ENCODE results near the gene ELK1.

The ELK1 gene

DNA sequence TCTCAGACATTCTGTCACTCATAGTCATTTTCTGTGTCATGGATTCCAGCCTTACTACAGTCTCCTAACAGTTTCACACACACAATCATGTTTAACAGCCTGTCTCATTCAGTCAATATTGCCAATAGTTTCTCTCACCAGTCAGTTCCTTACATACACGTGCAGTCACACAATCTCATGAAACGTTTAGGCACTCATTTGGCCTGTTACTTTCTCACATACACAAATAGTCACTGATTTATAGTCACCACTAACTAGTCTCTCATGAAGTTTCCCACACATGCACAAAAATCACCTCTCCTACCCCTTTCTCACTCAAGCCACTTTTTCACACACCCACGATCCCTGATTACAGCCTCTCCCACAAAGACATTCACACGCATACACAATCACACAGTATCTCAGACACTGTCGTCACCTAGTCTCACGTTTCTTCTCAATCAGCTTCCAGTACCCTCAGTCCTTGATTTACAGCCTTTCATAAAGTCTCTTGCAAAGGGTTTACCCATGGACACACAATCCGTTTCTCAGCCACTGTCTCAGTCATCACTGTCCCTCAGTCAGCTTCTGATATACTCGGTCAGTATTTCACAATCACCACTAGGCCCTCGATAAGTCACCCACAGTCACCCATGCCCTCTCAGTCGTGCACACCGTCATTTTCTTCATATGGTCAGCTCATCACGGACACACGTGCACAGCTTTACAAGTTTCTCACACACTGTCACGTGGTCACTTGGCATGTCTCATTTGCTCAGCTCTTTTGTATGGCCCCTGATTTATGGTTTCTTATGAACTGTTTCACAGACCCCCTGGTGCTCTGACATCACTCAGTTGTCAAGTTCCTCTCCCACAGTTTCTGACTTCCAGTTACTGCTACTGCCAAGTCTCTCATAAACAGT, 16.4 kb downstream of the ELK1 start:
- CTCF ChIA-PET, result no interaction called here
- TF ChIP-seq, protein P1, sequence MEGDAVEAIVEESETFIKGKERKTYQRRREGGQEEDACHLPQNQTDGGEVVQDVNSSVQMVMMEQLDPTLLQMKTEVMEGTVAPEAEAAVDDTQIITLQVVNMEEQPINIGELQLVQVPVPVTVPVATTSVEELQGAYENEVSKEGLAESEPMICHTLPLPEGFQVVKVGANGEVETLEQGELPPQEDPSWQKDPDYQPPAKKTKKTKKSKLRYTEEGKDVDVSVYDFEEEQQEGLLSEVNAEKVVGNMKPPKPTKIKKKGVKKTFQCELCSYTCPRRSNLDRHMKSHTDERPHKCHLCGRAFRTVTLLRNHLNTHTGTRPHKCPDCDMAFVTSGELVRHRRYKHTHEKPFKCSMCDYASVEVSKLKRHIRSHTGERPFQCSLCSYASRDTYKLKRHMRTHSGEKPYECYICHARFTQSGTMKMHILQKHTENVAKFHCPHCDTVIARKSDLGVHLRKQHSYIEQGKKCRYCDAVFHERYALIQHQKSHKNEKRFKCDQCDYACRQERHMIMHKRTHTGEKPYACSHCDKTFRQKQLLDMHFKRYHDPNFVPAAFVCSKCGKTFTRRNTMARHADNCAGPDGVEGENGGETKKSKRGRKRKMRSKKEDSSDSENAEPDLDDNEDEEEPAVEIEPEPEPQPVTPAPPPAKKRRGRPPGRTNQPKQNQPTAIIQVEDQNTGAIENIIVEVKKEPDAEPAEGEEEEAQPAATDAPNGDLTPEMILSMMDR (IDR thresholded peaks at IDR 0.05; ENCODE audit: control extremely low read depth, extremely low read depth, low read depth, missing control alignments), result no peak
- POLR2A ChIA-PET, result no interaction called here
- DNase-seq (ENCODE audit: extremely low spot score), result no peak

DNA sequence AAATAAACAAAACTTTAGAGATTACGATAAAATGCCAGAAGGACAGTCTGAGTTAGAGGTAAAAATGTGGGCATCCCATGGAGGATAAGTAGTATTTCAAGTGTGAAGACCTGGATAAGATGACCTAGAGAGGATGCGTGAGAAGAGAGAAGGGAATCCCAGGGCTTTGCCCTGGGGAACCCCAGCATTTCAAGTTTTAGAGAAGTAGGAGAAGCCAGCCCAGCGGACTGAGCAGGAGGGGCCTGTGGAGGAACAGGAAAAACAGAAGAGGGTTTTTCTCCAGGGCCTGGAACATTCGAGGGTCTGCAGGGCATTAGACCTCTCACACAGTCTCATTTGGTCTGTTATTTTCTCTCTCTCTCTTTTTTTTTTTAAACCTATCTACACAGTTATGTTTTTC, 17.7 kb downstream of the ELK1 start:
- TF ChIP-seq, protein P1 (IDR thresholded peaks at IDR 0.05; ENCODE audit: control extremely low read depth, extremely low read depth, low read depth, missing control alignments), result no peak
- no peak for DNase-seq (ENCODE audit: extremely low spot score)
- POLR2A ChIA-PET, result no interaction called here
- CTCF ChIA-PET, result no interaction called here

DNA sequence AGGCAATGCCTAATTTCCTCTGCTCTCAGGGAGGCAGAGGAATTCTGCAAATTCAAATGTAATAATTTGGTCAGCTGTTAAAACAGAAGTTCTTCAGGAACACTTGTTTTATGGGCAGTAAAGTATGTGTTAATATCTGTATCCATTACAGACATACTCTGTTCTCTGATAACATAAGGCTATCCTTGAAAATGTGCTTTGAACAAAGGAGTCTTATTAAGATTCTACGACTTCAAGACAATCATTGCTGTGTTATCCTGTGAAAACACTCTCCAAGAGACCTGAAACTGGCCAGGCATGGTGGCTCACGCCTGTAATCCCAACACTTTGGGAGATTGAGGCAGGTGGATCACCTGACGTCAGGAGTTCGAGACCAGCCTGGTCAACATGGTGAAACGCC, 18.7 kb downstream of the ELK1 start:
- ChIA-PET POLR2A (no interaction called here), CTCF (interaction anchor here (1.6 kb wide), 1 partner anchor 12 kb away, joined by 7 read pairs; no protein-coding TSS in a partner anchor)
- TF ChIP-seq, protein P1 (IDR thresholded peaks at IDR 0.05; ENCODE audit: control extremely low read depth, extremely low read depth, low read depth, missing control alignments), result no peak
- no peak for DNase-seq (ENCODE audit: extremely low spot score)

DNA sequence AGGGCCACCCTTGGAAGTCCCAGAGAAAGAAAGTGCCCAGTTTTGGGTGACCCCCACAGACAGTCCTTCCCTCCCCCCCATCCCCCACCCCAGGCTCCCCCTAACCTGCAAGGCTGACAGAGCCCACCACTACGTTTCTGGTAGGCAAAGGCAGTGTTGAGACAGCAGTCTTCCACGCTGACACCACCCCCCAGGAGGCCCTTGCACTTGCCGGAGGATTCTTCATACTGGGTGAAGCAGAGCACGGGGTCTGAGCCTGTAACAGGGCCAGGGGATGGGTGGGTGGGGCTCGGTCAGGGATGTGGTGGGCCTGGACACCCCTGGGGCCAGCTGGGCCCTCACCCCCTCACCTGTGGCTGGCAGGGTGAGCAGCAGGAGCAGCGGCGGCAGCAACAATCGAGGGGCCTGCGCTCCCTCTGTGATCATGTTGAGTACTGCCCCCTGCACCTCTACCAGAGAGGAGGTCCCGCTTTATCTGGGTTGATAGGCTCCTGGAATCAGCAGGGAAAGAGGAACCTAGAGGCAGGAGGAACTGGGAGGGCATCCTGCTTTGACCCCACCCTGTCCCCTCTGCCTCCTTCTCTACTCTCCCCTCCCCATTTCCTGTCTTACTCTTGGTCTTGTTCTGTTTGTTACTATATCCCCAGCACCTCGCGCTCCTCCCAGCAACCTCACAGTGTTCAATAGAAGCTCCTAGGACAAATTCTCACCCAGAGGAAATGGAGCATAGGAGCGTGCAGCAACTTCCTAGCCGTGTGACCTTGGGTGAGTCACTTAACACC, 20.8 kb downstream of the ELK1 start, which contains the start of gene CFP:
CFP (minus strand) TSS at position 512 of the 782 bp plus-strand sequence; CDS start at position 426, 86 bp downstream.
- CTCF ChIA-PET, result interaction anchor here (1.2 to 1.6 kb wide), 7 partner anchors 8 to 88 kb away, joined by 3 to 7 read pairs (median 4); no protein-coding TSS in a partner anchor
- TF ChIP-seq, protein P1 (IDR thresholded peaks at IDR 0.05; ENCODE audit: control extremely low read depth, extremely low read depth, low read depth, missing control alignments), result no peak
- DNase-seq (ENCODE audit: extremely low spot score), result no peak
- POLR2A ChIA-PET, result interaction anchor here (1.0 to 1.2 kb wide), 2 partner anchors 21 kb away, joined by 3 to 6 read pairs; partner anchors contain the start of gene ELK1

DNA sequence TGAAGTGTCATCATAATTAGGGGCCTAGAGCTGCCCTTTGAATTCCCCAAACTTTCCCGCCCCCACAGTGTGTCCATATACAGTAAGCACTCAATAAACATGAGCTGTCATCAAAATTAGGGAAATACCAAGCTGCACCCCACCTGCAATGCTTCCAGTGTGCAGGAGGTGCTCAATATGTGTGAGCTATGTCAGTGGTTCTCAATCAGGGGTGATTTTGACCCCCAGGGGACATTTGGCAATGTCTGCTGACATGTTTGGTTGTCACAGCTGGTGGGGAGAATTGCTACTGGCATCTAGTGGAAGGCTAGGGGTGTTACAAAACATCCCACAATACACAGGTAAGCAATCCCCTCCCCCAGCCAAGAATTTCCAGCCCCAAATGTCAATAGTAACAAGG, 21.4 kb downstream of the ELK1 start:
- no peak for DNase-seq (ENCODE audit: extremely low spot score)
- ChIA-PET POLR2A (interaction anchor here (1.2 kb wide), 1 partner anchor 21 kb away, joined by 6 read pairs; the partner anchor contains the start of gene ELK1), CTCF (interaction anchor here (0.9 to 1.5 kb wide), 5 partner anchors 8 to 88 kb away, joined by 3 to 5 read pairs (median 4); no protein-coding TSS in a partner anchor)
- TF ChIP-seq, protein P1 (IDR thresholded peaks at IDR 0.05; ENCODE audit: control extremely low read depth, extremely low read depth, low read depth, missing control alignments), result peak; percentile 36

DNA sequence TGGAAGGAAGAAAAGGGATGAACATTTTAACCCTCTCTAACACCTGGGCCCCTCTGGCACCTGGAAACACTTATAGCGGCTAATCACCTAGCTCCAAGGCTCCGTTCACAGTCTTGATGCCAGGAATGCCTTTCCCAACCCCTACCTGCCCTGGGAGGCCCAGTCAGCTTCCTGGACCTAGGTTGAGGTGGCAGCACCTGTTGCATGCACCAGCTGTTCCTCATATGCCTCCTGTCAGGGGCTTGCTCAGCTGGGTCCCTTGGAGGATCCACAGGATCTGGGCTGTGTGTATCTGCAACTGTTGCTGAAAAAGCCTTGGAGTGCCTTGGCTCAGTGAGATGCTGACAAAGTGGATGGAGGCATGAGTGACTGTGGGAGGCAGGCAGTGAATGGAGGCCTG, 25.0 kb downstream of the ELK1 start:
- DNase-seq (ENCODE audit: extremely low spot score), result no peak
- TF ChIP-seq, protein P1 (IDR thresholded peaks at IDR 0.05; ENCODE audit: control extremely low read depth, extremely low read depth, low read depth, missing control alignments), result no peak
- ChIA-PET POLR2A (no interaction called here), CTCF (interaction anchor here (0.8 to 1.8 kb wide), 2 partner anchors 18 to 102 kb away, joined by 3 to 10 read pairs; no protein-coding TSS in a partner anchor)
